HG03039 (cell line): ENCODE results near the gene PGBD5.

Source experiments
- ATAC-seq: cut with Tn5 transposase; IDR thresholded peaks from one replicate; pipeline ENCODE4 v1.9.1; 2021; ENCODE audit warnings: mild to moderate bottlenecking, moderate library complexity; ENCODE audit not compliant: unreplicated experiment

The PGBD5 gene

DNA sequence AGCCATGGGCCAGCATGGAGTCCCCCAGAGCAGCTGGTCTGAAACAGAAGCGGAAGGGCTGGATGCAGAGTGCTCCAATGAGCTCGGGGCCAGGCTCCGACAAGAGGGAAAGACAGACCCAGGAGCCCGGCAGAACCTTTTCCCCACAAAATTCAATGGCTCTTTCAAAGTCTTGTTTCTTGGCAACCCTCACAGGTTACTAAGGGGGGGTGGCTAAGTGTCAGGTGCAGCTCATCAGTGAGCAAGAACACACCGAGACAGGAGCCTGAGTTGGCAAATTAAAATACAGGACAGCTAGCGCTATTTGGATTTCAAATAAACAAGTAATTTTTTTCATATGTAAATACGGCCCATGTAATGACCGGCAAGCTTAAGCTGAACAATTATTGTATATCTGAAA lies 27.3 kb downstream of the PGBD5 start:
- no peak for ATAC-seq

DNA sequence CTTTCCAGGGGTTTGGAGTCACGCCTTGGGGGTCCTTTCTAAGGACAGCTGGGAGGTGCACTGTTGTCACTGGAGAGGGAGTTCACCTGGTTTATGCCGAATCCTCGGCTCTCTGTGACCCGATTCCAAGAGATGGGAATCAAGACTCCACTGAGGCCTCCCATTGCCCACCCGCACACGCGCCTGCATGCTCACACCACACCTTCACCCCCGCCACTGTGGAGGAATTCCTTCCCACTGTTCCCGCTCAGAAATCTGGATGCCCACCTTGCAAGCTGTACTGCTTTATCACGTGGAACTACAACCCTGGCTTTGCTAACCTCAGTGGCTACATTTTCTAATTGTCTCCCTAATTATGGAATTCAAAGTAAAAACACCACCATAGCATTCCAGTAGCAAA lies 29.2 kb downstream of the PGBD5 start:
- ATAC-seq: no peak

DNA sequence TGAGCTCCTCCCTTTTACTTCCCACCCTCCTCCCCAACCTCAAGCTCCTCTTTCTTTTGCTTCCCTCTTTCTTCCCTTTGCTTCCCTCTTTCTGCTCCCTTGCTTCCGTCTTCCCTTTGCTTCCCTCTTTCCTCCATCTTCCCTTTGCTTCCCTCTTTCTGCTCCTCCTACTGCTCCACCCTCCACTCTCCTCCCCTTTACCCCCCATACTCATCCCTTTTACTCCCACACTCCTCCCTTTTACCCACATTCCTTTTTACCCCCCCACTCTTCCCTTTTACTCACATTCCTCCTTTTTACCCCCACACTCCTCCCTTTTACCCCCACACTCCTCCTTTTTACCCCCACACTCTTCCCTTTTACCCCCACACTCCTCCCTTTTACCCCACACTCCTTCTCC lies 30.2 kb downstream of the PGBD5 start:
- ATAC-seq: no peak

DNA sequence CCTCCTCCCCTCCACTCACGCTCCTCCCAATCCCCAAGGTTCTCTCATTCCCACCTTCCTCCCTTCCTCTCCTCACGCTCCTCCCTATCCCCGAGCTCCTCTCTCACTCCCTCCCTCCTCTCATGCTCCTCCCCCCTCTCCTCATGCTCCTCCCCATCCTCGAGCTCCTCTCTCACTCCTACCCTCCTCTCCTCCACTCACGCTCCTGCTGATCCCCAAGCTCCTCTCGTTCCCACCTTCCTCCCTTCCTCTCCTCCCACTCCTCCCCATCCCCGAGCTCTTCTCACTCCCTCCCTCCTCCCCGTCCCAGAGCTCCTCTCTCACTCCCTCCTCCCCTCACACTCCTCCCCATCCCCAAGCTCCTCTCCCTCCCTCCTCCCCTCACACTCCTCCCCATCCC lies 31.4 kb downstream of the PGBD5 start:
- ATAC-seq: no peak

DNA sequence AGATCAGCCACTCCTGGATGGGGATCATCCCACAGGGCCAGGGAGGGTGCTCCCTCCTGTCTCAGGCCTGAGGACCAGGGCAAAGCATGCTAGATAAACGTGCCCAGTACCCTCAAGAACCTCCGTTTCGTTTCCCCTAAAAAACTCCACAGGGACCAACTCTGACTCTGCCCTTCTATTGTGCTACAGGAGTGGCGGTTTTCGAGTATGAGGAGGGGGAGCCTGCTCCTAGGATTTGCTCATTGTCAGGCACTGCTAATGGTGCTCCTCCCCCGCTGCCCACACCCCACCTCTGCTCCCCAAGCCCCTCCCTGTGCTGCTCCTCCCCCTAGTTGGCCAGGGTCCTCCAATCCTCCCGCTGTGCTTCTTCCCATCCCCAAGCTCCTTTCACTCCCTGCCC lies 32.0 kb downstream of the PGBD5 start:
- no peak for ATAC-seq

DNA sequence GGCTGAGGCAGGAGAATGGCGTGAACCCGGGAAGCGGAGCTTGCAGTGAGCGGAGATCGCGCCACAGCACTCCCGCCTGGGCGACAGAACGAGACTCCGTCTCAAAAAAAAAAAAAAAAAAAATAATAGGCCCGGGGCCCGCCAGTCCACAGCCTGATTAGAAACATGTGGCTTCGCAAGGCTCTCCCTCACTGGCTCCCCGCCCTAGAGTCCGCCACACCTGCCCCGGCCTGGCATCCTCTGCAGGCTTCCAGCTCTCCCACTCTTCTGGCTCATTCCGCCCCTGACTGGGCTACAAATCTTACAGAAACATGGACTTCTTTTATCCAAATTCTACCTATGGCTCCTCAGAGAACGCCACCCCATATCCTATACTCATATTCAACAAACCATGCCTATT lies 32.4 kb downstream of the PGBD5 start:
- no peak for ATAC-seq

DNA sequence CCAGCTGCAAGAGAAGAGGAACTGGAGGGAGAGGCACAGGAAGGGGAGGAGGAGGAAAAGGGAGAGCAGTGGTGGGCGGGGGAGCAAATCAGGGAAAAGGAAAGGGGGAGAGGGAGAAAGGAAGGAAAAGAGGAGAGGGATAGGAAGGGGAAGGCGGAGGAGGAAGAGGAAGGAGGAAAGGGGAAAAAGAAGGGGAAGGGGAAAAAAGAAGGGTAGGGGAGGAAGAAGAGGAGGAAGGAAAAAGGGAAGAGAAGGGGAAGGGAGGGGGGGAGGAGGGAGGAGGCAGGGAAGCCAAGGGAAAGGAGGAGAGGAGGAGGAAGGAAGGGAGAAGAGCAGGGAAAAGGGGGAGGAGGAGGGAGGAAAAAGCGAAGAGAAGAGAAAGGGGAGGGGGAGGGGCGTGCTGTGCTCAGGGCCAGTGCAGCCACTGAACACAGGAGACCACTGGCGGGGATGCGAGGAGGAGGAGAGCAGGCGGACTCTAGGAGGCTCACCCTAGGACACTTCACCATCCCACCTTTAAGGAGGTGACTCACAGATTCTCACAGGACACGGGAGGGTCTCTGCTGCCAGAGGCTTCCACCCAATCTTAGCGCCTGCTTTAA lies 33.1 kb downstream of the PGBD5 start:
- ATAC-seq: no peak

DNA sequence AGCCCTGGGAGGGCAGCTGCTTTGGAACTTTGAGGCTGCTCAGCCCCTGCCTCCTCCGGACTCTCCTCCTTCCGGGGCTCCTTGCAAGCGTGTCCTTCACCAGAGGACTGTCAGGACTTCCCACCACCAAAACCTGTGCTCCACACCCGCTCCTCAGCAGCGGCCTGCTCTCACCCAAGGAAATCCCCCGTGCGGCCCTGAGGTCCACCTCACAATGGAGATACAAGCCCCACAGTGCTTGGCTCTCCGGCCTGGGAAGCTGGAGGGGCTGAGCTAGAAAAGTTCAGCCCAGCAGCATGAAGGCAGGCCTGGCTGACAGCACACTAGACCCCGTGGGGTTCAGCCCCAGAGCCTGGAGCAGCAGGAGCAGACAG lies 33.6 kb downstream of the PGBD5 start:
- no peak for ATAC-seq

DNA sequence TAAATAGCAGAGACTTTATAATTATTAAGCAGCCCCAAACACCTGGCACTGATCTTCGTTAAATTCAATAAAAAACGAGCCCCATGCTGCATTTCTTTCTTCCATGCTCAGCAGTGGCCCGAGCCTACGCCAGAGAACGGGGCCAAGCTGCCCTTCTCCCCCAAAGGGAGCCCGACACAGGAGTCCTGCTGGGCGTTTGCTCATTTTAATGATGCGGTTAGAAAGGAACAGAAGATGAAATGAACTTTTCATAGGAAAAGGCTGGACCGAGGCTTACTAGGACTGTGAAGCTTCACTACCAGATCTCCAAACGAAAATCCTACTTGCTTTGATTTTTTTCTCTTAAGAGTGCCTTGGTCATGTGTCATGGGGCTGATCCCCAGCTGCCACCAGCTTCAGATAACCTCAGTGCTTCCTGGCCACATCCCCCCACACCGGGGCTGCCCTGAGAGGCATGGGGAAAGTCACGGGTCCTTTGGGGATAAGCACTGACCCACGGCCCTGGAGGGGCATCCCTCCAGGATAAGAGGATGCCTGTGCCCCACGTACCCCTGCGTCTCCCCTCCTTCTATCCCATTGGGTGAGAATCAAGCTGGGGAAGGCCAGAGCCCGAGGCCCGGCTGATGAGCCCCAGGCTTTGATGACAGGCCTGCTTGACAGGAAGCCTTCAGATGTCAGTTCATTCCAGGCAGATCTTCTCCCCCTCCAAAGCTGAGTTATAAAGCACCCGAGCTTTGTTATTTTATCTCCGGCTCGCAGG lies 34.2 kb downstream of the PGBD5 start:
- ATAC-seq: no peak

DNA sequence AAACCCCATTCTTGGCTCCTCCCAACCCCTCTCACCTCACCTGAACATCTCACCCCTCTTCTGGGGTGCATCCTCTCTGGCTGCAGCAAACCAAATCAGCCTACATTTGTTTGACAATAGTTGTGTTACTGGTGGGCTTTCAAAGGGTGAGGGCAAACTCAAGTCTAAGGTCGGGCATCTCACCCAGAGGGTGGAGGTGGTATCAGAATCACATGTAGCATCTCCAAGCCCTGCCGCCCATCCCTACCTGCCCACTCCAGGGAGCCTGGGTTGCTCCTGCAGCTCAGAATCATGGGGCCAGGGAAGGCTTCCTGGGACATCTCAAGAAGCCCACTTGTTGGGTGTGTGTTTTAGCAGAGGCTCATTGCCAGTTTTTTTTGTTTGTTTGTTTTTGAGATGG lies 35.8 kb downstream of the PGBD5 start:
- ATAC-seq: no peak

DNA sequence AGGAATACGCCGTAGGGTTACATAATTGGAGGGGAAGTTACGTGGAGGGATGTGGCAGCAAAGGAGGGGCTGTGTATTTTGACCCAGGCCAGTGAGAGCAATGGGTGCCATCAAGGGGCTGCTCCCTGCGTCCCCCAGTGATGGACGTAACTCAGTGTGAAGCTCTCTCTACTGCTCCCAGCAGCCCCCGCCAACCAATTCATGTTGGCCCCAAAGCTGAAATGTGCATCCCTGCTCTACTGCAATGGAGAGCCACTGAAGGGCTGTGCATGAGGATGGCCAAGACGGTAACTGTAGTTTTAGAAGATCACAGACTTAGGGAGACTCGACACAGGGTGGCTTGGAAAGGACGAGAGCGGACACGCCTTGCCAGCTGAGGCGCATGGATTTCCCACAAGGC lies 38.3 kb downstream of the PGBD5 start:
- ATAC-seq: no peak

DNA sequence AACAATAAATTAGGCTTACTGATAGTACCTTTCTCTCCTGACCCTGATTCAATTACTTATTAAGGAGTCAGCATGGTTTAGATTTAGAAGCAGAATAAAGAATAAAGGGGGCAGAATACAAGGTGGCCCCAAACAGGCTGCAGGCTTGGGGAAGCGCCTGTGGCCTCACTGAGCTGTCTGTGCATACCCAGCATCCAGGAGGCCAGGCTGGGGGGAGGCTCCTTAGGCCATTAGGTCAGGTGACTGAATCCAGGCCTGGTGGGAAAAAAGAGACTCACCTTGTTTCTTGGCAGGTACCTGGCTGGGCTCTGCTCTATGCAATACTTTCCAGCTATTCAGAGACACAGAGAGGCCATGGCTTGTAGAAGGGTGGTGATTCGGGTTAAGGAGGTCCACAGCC lies 38.8 kb downstream of the PGBD5 start:
- ATAC-seq: no peak

DNA sequence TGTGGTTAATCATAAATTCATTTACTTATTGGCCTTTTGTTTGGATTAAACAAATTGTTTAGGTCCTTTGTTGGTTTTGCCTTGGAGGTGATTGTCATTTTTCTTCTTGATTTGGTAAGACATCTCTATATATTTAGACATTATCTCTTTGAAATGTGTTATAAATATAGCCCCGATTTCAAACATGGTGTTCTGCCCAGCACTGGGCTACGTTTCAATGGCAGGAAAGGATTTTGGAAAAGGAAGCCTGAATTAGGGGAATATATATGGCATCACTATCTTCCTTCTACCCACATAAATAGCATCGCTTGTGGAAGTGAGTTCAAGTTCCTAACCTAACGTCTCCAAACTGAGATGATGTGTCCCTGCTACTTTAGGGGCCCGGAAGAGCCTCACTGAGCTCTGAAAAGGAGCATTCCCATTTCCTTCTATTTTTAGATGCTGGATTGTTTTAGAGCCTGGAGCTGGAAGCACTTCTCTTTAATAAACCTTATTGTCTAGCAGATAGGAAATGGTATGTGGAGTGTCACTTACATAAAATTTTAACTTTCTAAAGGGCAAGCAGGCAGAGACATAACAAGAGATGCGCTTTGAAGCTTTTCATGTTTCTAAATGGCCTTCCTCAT lies 39.4 kb downstream of the PGBD5 start:
- no peak for ATAC-seq

DNA sequence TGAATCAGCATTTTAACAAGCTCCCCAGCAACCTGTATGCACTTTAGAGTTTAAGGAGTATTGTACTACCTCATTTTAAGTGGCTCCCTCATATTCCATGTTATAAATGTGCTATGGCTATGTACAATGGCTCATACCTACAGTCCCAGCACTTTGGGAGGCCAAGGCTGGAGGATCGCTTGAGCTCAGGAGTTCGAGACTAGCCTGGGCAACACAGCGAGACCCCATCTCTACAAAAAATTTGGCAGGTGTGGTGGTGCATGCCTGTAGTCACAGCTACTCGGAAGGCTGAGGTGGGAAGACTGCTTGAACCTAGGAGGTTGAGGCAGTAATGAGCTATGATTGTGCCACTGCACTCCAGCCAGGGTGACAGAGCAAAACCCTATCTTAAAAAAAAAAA lies 40.2 kb downstream of the PGBD5 start:
- ATAC-seq: no peak

DNA sequence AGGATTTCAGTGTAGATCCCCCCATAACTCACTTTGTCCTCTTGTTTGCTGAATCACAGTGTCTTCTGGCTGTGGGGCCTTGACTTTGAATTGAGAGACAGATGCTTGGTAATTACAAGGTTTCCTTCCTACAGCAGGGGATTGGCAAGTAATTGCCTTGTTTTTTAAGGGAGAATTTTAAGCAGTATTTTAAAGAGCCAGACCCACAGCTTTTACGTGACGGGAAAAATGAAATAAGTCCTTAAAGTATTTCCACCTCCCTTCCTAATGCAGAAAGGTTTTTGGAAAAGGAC lies 41.0 kb downstream of the PGBD5 start:
- ATAC-seq: no peak

DNA sequence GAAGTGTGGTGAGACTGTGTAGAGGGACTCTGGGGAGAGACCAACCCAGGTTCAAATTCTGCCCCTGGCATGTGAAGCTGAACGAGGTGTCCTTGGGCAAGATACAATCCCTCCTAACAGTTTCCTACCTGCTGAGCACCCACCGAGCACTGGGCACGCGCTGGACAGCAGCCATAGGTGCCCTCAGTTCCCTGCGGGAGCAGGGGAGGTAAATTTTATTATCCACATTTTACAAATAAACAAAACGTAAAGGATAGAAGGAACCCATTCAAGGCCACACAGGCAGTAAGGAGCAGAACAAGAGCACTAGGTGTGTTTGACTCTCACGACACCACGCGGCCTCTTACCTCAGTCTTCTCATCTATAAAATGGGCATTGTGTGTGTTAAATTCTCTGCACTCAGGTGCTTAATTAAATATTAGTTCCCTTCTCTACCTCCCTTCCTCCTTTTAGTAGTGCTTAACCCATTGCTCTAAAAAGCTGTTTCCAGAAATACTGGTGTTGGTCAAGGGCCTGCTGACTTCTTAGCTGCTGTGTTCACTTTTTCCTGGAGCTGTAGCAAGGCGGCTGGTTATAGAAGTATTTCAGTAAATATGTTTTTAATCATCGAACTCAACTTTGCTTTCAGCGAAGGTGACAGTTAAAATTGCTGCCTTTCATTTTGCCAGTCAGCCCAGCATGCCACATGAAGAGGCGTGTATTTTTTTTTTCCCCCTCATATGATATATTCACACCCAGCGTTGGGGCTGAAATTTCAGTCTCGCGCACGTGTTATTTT lies 41.6 kb downstream of the PGBD5 start:
- no peak for ATAC-seq

DNA sequence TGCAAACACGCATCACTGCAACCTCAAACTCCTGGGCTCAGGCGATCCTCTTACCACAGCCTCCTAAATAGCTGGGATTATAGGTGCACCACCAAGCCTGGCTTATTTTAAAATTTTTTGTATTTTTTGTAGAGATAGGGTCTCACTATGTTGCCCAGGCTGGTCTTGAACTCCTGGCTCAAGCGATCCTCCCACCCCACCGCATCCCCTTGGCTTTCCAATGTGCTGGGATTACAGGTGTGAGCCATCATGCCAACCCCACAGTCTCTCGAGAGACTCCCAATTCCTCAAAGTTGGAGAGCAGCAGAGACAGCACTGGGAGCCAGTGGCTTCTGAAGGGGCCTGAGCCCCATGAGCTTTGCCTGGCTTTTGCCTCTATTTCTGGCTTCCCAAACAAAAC lies 42.7 kb downstream of the PGBD5 start:
- no peak for ATAC-seq

DNA sequence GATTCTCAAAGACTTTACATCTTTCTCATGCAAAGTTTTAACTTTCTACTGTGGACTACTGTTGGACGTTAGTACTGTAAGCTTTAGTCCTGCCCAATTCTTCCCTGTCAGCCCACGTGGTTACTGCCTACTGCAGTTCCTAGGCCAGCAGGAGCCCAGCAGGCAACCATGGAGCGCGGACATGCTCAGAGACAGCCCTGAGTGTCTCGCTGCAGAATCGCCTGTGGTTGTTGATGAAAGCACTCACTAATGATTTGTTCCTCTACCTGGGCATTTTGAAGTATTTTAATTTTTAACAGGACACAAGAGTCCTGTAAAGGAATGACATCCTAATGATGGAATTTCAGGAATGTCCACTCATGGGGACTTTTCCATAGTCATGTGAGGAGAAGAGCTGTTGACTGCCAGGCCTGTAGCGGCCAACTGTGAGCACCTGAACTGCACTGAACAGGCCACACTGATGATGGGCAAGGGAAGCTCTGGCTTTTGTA lies 44.1 kb downstream of the PGBD5 start:
- ATAC-seq: no peak

DNA sequence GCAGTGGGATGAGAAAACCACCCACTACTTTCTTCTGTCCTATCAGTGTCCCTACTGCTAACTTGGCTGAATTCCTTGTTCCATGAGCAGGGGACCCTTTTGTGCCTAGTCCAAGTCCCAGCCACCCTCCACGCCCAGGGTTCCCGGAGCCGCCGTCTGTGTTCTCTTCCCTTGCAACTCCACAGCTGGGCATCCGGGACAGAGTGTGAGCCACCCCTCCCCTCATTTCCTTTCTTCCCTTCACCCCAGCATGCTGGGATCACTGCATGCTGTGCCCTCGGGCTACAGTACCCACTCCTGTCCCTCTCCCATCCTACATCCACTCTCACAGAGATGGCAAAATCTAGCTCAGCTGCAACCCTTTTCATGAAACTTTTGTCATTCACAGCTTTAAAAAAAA lies 44.5 kb downstream of the PGBD5 start:
- no peak for ATAC-seq

DNA sequence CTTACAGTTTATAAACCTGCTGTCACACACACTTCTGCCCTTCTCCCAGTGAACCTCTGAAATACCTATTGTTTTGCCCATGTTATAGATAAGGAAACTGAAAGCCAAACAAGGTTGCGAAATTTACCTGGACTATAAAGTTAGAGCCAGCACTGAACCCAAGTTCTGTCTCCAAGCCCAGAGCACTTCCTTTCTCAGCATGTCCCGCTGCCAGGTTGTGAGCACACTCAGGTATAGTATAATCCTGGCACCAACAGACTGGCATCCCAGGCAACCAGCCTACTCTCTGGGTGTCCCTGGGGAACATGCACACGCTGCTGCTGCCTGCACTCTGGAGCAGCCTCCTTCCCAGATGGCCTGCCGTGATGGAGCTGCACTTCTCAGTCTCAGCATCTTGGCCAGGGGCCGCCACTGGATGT lies 45.1 kb downstream of the PGBD5 start:
- ATAC-seq: no peak

DNA sequence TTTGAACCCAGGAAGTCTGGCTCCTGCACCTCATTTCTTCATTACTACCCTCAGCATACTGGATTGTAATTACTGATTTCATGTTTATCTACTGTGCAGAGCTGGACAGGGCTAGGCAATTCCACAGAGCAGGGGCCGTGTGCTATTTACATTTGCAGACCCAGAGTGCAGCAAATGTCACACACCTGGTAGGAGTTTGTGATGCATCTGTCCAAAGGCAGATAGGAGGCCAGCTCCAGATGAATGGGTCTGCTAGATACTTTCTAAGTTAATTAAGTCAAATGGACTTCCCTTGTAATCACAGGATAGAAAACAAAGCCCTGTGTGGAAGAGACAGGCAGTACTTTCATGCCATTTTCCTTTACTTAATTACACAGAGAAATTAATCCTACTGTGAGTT lies 46.2 kb downstream of the PGBD5 start:
- ATAC-seq: no peak

DNA sequence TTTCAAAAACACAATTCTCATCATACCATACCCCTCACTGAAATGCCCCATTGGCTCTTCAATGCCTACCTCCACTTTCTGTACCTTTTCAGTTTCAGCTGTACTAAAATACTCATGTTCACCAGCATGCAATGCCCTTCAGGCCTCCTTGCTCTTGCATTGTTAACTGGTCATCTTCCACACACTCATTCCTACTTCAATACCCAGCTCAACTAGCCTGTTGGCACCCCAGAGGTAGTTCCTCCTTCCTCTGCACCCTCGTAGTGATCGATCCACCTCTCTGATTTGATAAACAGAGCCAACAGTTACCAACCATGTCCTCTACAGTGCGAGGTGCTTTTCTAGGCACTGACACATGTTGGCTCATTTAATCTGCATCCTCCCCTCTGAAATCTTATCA lies 46.7 kb downstream of the PGBD5 start:
- ATAC-seq: no peak
